H1 (cell line): ENCODE results near the gene OR8D4. TPM values are rescaled to one million over a fixed set of nuclear protein-coding genes. Genes with fewer than 3 reads are reported as not detected.

Experiments used
- CTCF ChIA-PET: fragments of 300-600 bp; sonication (Branson Sonifier 250); formaldehyde crosslinking; loops from one replicate; lab custom pipeline; 2021; ENCODE audit not compliant: partially characterized antibody; lab: Charles Lee
- POLR2A ChIA-PET: fragments of 300-600 bp; sonication (Branson Sonifier 250); formaldehyde crosslinking; loops from one replicate; lab custom pipeline; 2021; ENCODE audit warnings: inconsistent platforms; ENCODE audit not compliant: partially characterized antibody; lab: Charles Lee
- DNase-seq, 2 experiments: peaks; one replicate each; pipeline versions ENCODE4 v3.0.0 to v3.0.0-alpha.2; 2010 to 2022; ENCODE audit warnings: low spot score in 2 of 2, low read depth in 1 of 2, mixed read lengths in 1 of 2
- FAIRE-seq: peaks from 2 replicates; lab custom pipeline; 2011; peaks lifted over from hg19 to GRCh38; lab: Jason Lieb, UNC
- H2AFZ ChIP-seq: 2 replicates; pipeline ENCODE4 v1.8.1; 2012; ENCODE audit warnings: low read length, inconsistent platforms
- H2AK5ac ChIP-seq: 2 replicates; pipeline ENCODE4 v1.6.1; 2013; ENCODE audit warnings: low read depth, low read length
- H2BK120ac ChIP-seq: replicated peaks from 2 replicates; pipeline ENCODE3; 2013; ENCODE audit warnings: low read depth, low read length, inconsistent platforms
- H2BK12ac ChIP-seq: 2 replicates; pipeline ENCODE4 v1.6.1; 2013; ENCODE audit warnings: low read depth, low read length
- H2BK15ac ChIP-seq: 2 replicates; pipeline ENCODE4 v1.6.1; 2013; ENCODE audit warnings: low read length
- H2BK20ac ChIP-seq: 2 replicates; pipeline ENCODE4 v1.6.1; 2013; ENCODE audit warnings: low read length
- H2BK5ac ChIP-seq: 2 replicates; pipeline ENCODE4 v1.6.1; 2013; ENCODE audit warnings: low read depth, low read length
- H3K14ac ChIP-seq: 2 replicates; pipeline ENCODE4 v1.6.1; 2013; ENCODE audit warnings: inconsistent platforms; ENCODE audit not compliant: insufficient read length
- H3K18ac ChIP-seq: 2 replicates; pipeline ENCODE4 v1.6.1; 2013; ENCODE audit warnings: low read length; ENCODE audit errors: extremely low read depth
- H3K23ac ChIP-seq: 2 replicates; pipeline ENCODE4 v1.6.1; 2013; ENCODE audit warnings: inconsistent platforms; ENCODE audit not compliant: insufficient read length
- H3K23me2 ChIP-seq: 2 replicates; pipeline ENCODE4 v1.6.1; 2013; ENCODE audit warnings: low read depth, low read length
- H3K27ac ChIP-seq: 2 replicates; pipeline ENCODE4 v1.6.1; 2011; ENCODE audit warnings: low read depth, low read length, inconsistent platforms
- H3K27me3 ChIP-seq, 4 experiments: replicated peaks in 1 of 4; 1 replicate in 1 of 4; 2 replicates in 3 of 4; pipeline versions ENCODE4 v1.6.1 to v1.8.1; 2011 to 2013; ENCODE audit warnings: low read length in 3 of 4, mild to moderate bottlenecking in 3 of 4, inconsistent platforms in 2 of 4, mixed read lengths in 2 of 4, moderate library complexity in 1 of 4; ENCODE audit not compliant: control insufficient read depth in 3 of 4, insufficient read depth in 3 of 4; ENCODE audit errors: extremely low read depth in 1 of 4
- H3K36me3 ChIP-seq, 4 experiments: 2 replicates each; pipeline versions ENCODE4 v1.6.1 to v1.8.1; 2011 to 2013; ENCODE audit warnings: mild to moderate bottlenecking in 4 of 4, low read length in 3 of 4, moderate library complexity in 2 of 4, control low read depth in 1 of 4, inconsistent platforms in 1 of 4; ENCODE audit not compliant: insufficient read depth in 4 of 4, control insufficient read depth in 2 of 4
- H3K4ac ChIP-seq: replicated peaks from 2 replicates; pipeline ENCODE3; 2013; ENCODE audit warnings: low read length, low read depth, mixed read lengths, inconsistent platforms; ENCODE audit not compliant: insufficient read length
- H3K4me1 ChIP-seq, 4 experiments: replicated peaks in 1 of 4; 1 replicate in 1 of 4; 2 replicates in 3 of 4; pipeline versions ENCODE4 v1.6.1 to v1.8.1; 2011 to 2013; ENCODE audit warnings: low read length in 3 of 4, inconsistent platforms in 2 of 4, mixed read lengths in 1 of 4; ENCODE audit not compliant: insufficient read depth in 4 of 4, control insufficient read depth in 3 of 4
- H3K4me2 ChIP-seq, 2 experiments: 2 replicates each; pipeline versions ENCODE4 v1.6.1 to v1.8.1; 2011 to 2013; ENCODE audit warnings: low read depth in 2 of 2, low read length in 2 of 2, control low read depth in 1 of 2, inconsistent platforms in 1 of 2, mild to moderate bottlenecking in 1 of 2; ENCODE audit not compliant: insufficient read depth in 1 of 2
- H3K4me3 ChIP-seq, 4 experiments: fragments of 200-600, 300-600 bp in 1 of 4; sonication (generic), shearing (Covaris generic), sonication (Bioruptor Twin) in 1 of 4; 2 replicates each; pipeline versions ENCODE4 v1.5.1 to v1.8.1; 2011 to 2016; ENCODE audit warnings: low read length in 4 of 4, low read depth in 3 of 4, control low read depth in 2 of 4, inconsistent platforms in 2 of 4, mild to moderate bottlenecking in 2 of 4, mixed read lengths in 1 of 4, moderate library complexity in 1 of 4; ENCODE audit not compliant: insufficient read depth in 2 of 4; ENCODE audit errors: extremely low read depth in 1 of 4
- H3K56ac ChIP-seq: replicated peaks from 2 replicates; pipeline ENCODE3; 2013; ENCODE audit warnings: low read depth, mild to moderate bottlenecking, mixed read lengths, low read length, inconsistent platforms; ENCODE audit not compliant: insufficient read length
- H3K79me1 ChIP-seq: 2 replicates; pipeline ENCODE4 v1.6.1; 2013; ENCODE audit warnings: low read depth, low read length, control low read depth
- H3K79me2 ChIP-seq, 2 experiments: 2 replicates each; pipeline versions ENCODE4 v1.6.1 to v1.8.1; 2012 to 2013; ENCODE audit warnings: low read length in 2 of 2, mild to moderate bottlenecking in 2 of 2, inconsistent platforms in 1 of 2; ENCODE audit not compliant: insufficient read depth in 2 of 2, control insufficient read depth in 1 of 2
- H3K9ac ChIP-seq, 4 experiments: replicated peaks in 1 of 4; 1 replicate in 1 of 4; 2 replicates in 3 of 4; pipeline versions ENCODE4 v1.6.1 to v1.8.1; 2011 to 2013; ENCODE audit warnings: low read depth in 3 of 4, low read length in 3 of 4, control low read depth in 2 of 4, mild to moderate bottlenecking in 2 of 4, moderate library complexity in 2 of 4, inconsistent platforms in 1 of 4; ENCODE audit errors: extremely low read depth in 1 of 4
- H3K9me3 ChIP-seq, 2 experiments: 2 replicates each; pipeline versions ENCODE4 v1.6.1 to v1.8.1; 2012 to 2013; ENCODE audit warnings: mild to moderate bottlenecking in 2 of 2, moderate library complexity in 2 of 2, control low read depth in 1 of 2, inconsistent platforms in 1 of 2, low read depth in 1 of 2, low read length in 1 of 2, mixed read lengths in 1 of 2; ENCODE audit not compliant: insufficient read depth in 2 of 2
- H4K20me1 ChIP-seq, 2 experiments: replicated peaks in 1 of 2; 2 replicates each; pipeline versions ENCODE3 to v1.8.1; 2011 to 2013; ENCODE audit warnings: inconsistent platforms in 2 of 2, low read length in 2 of 2, mild to moderate bottlenecking in 1 of 2; ENCODE audit not compliant: insufficient read depth in 2 of 2, control insufficient read depth in 1 of 2
- H4K5ac ChIP-seq: 2 replicates; pipeline ENCODE4 v1.6.1; 2013; ENCODE audit warnings: low read length, low read depth, mixed read lengths, inconsistent platforms; ENCODE audit not compliant: insufficient read length
- H4K8ac ChIP-seq: 2 replicates; pipeline ENCODE4 v1.8.0; 2013; ENCODE audit warnings: mild to moderate bottlenecking, moderate library complexity, low read length, inconsistent platforms; ENCODE audit not compliant: insufficient read depth; ENCODE audit errors: extremely low read depth
- H4K91ac ChIP-seq: replicated peaks from 2 replicates; pipeline ENCODE3; 2013; ENCODE audit warnings: low read length, mixed read lengths, inconsistent platforms; ENCODE audit not compliant: insufficient read length
- CBX5 ChIP-seq: fragments of 300-800, 300-1000 bp; sonication (generic); IDR thresholded peaks from 2 replicates; pipeline ENCODE4 v1.7.1; 2016; ENCODE audit warnings: antibody characterized with exemption, low read length, low read depth
- CEBPB ChIP-seq: IDR thresholded peaks from 2 replicates; pipeline ENCODE4 v1.6.1; 2012; ENCODE audit warnings: low read depth, low read length
- CREB1 ChIP-seq: IDR thresholded peaks from 2 replicates; pipeline ENCODE4 v1.6.1; 2012; ENCODE audit warnings: inconsistent platforms
- EGR1 ChIP-seq: IDR thresholded peaks from 2 replicates; pipeline ENCODE4 v1.6.1; 2011; ENCODE audit warnings: low read depth, low read length, borderline replicate concordance
- GABPA ChIP-seq: IDR thresholded peaks from 2 replicates; pipeline ENCODE4 v1.6.1; 2011; ENCODE audit warnings: mild to moderate bottlenecking, low read length, moderate library complexity, borderline replicate concordance; ENCODE audit not compliant: insufficient read depth
- GTF2F1 ChIP-seq: IDR thresholded peaks from 2 replicates; pipeline ENCODE4 v1.6.1; 2012; ENCODE audit warnings: low read depth, low read length, improper control_type of control experiment, borderline replicate concordance
- MAFK ChIP-seq: IDR thresholded peaks from 2 replicates; pipeline ENCODE4 v1.6.1; 2012; ENCODE audit warnings: low read depth, mild to moderate bottlenecking, improper control_type of control experiment, low read length
- NRF1 ChIP-seq: IDR thresholded peaks from 2 replicates; pipeline ENCODE4 v1.6.1; 2011; ENCODE audit warnings: mild to moderate bottlenecking, low read depth, low read length, improper control_type of control experiment
- POLR2A ChIP-seq, 2 experiments: IDR thresholded peaks; 1 replicate in 1 of 2; 2 replicates in 1 of 2; pipeline ENCODE4 v1.6.1; 2011; ENCODE audit warnings: low read depth in 2 of 2, low read length in 2 of 2, mild to moderate bottlenecking in 2 of 2; ENCODE audit errors: control extremely low read depth in 1 of 2
- SP2 ChIP-seq: IDR thresholded peaks from 2 replicates; pipeline ENCODE4 v1.6.1; 2012; ENCODE audit warnings: mild to moderate bottlenecking, low read length, inconsistent platforms
- TBP ChIP-seq: IDR thresholded peaks from 2 replicates; pipeline ENCODE4 v1.6.1; 2011; ENCODE audit warnings: low read depth, low read length, improper control_type of control experiment
- YY1 ChIP-seq: IDR thresholded peaks from 2 replicates; pipeline ENCODE4 v1.6.1; 2011; ENCODE audit warnings: low read depth, mild to moderate bottlenecking, low read length
- ZNF274 ChIP-seq: IDR thresholded peaks from 2 replicates; pipeline ENCODE4 v1.7.0; 2012; ENCODE audit warnings: low read length, borderline replicate concordance; ENCODE audit errors: extremely low read depth
- polyA plus RNA-seq, 7 experiments: library from polyadenylated mRNA; depleted of rRNA in 3 of 7; stranded (reverse) in 5 of 7; unstranded in 2 of 7; fragments of >200 nt in 5 of 7; fragments of 200-250 nt in 2 of 7; gene quantifications; 1 replicate in 5 of 7; 2 replicates in 1 of 7; 4 replicates in 1 of 7; pipeline versions ENCODE4 v1.2.1 to v1.2.3, GENCODE V29; 2011 to 2013; ENCODE audit warnings: missing spikeins in 2 of 7, mixed read lengths in 2 of 7
- total RNA-seq: library from RNA; stranded (reverse); fragmentation: NEBNext Ultra II Directional; extraction: Animal tissue kit (Norgen Biotek cat#: 25700); gene quantifications from 2 replicates; pipeline ENCODE4 v1.2.1, GENCODE V29; 2021

The OR8D4 gene
- total and polyA plus RNA-seq, 2 of the 8 experiments (the other 6 are each of a cell fraction or from before 2014, with no cell fraction given): not detected

DNA sequence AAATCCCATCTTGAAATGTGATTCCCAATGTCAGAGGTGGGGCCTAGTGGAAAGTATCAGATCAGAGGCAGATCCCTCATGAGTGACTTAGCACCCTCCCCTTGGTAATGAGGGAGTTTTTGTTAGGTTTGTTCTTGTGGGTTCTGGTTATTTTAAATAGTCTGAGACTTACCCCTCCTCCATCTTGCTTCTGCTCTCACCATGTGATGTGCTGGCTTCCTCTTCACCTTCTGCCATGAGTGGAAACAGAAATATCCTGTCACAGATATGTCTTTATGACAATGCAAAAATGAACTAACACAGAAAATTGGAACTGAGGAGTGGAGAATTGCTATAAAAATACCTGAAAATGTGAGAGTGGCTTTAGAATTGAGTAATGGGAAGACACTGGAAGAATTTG is 49.6 kb upstream of the OR8D4 start:
- Histone ChIP-seq H4K8ac (no peak overlapping the region), H3K14ac (no peak overlapping the region), H3K18ac (peak overlapping the region; percentile 44; the same call in 1 of the 2 replicates), H2BK5ac (no peak overlapping the region), H3K36me3 (no peaks in the 10 kb centered on the region), H3K27ac (no peak overlapping the region), H3K4me3 (no peak overlapping the region), H4K5ac (no peak overlapping the region), H3K56ac (no peak overlapping the region), H2BK20ac (peak overlapping the region; percentile 96; the same call in 1 of the 2 replicates), H4K91ac (no peak overlapping the region), H2BK15ac (no peak overlapping the region), H3K4me2 (no peak overlapping the region), H3K9me3 (peaks cover 6 to 12% of the 10 kb centered on the region in 2 experiments; a peak in 1 of 4 replicates), H4K20me1 (no peaks in the 10 kb centered on the region), H2AK5ac (no peak overlapping the region), H3K79me2 (no peaks in the 10 kb centered on the region), H3K9ac (no peak overlapping the region), H2AFZ (no peak overlapping the region), H3K23me2 (no peaks in the 10 kb centered on the region), H3K4me1 (peaks cover 0 to 4% (median 0%) of the 10 kb centered on the region in 4 experiments; a peak in 4 of 7 replicates), H3K79me1 (no peaks in the 10 kb centered on the region), H3K27me3 (no peaks in the 10 kb centered on the region), H3K4ac (no peak overlapping the region), H3K23ac (no peak overlapping the region), H2BK120ac (no peak overlapping the region), H2BK12ac (no peak overlapping the region)
- no peak for FAIRE-seq
- ChIA-PET CTCF (no interaction called here), POLR2A (no interaction called here)
- TF ChIP-seq GTF2F1 (no peak), POLR2A (IDR thresholded peaks at IDR 0.05; ENCODE audit: control extremely low read depth in 1 of 2, low read depth in 2 of 2, low read length in 2 of 2) (no peak), ZNF274 (no peak), YY1 (no peak), TBP (no peak), SP2 (no peak), MAFK (no peak), EGR1 (no peak), NRF1 (no peak), GABPA (no peak), CREB1 (no peak), CBX5 (no peak), CEBPB (no peak)
- DNase-seq: no peak
